ENCODE results near the gene COBL.

Gene COBL

DNA sequence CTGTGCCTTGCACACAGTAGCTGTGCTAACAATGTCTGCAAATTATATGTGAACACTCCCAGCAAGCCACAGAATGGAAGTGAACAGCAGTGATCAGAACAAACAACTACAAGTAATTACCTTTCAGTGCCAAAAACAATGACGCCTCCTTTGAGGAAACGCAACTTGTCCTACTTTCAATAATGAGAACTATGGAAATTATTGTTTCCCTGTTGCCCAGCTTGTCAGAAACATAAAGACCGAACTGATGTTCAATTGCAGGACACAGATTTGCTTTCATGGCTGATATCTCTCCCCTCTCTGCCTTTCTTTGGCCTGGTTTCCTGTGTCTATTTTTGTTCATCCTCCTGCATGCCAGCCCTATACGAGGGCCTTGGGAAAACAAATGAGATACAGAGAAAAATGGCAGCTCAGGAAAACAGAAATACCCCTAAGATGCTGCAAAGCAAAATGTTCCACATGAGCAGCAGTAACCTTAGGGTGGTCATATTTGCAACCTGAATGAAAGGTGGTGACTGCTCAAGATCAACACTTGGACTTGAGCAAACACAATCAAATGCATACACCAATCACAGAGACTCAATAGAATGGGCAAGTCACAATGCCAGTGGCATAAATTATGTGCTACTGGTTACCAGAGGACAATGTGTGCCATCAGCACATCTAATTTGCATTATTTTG lies 26.8 kb downstream of the COBL start:
- DNase-seq (ENCODE audit: extremely low spot score), result no peak
- ChIA-PET POLR2A (no interaction called here), CTCF (interaction anchor here (2.0 kb wide), 1 partner anchor 10 kb away, joined by 4 read pairs; no protein-coding TSS in a partner anchor)
- no peak for TF ChIP-seq LEF1 (IDR thresholded peaks at IDR 0.05; ENCODE audit: borderline replicate concordance)
- TF ChIP-seq, protein P1, sequence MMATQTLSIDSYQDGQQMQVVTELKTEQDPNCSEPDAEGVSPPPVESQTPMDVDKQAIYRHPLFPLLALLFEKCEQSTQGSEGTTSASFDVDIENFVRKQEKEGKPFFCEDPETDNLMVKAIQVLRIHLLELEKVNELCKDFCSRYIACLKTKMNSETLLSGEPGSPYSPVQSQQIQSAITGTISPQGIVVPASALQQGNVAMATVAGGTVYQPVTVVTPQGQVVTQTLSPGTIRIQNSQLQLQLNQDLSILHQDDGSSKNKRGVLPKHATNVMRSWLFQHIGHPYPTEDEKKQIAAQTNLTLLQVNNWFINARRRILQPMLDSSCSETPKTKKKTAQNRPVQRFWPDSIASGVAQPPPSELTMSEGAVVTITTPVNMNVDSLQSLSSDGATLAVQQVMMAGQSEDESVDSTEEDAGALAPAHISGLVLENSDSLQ (IDR thresholded peaks at IDR 0.05), result no peak
- no peak for TF ChIP-seq FOXK2 (IDR thresholded peaks at IDR 0.05)
- TF ChIP-seq SUZ12 (IDR thresholded peaks at IDR 0.05), result no peak
- TF ChIP-seq ZNF384 (IDR thresholded peaks at IDR 0.05), result no peak
- TF ChIP-seq CTBP1 (IDR thresholded peaks at IDR 0.05; ENCODE audit: borderline replicate concordance), result no peak
- TF ChIP-seq L3MBTL2 (conservative IDR thresholded peaks at IDR 0.05), result no peak
- TF ChIP-seq FOXM1 (IDR thresholded peaks at IDR 0.05; ENCODE audit: borderline replicate concordance), result no peak
- no peak for TF ChIP-seq ARNT (IDR thresholded peaks at IDR 0.05)
- no peak for TF ChIP-seq NFRKB (IDR thresholded peaks at IDR 0.05)
- TF ChIP-seq ELF4 (IDR thresholded peaks at IDR 0.05), result no peak
- TF ChIP-seq BHLHE40 (IDR thresholded peaks at IDR 0.05; ENCODE audit: borderline replicate concordance), result no peak
- TF ChIP-seq SP1 (IDR thresholded peaks at IDR 0.05), result no peak
- no peak for TF ChIP-seq TARDBP (IDR thresholded peaks at IDR 0.05)
- no peak for TF ChIP-seq HDGF (IDR thresholded peaks at IDR 0.05; ENCODE audit: borderline replicate concordance)
- TF ChIP-seq FOXA1 (IDR thresholded peaks at IDR 0.05), result no peak

DNA sequence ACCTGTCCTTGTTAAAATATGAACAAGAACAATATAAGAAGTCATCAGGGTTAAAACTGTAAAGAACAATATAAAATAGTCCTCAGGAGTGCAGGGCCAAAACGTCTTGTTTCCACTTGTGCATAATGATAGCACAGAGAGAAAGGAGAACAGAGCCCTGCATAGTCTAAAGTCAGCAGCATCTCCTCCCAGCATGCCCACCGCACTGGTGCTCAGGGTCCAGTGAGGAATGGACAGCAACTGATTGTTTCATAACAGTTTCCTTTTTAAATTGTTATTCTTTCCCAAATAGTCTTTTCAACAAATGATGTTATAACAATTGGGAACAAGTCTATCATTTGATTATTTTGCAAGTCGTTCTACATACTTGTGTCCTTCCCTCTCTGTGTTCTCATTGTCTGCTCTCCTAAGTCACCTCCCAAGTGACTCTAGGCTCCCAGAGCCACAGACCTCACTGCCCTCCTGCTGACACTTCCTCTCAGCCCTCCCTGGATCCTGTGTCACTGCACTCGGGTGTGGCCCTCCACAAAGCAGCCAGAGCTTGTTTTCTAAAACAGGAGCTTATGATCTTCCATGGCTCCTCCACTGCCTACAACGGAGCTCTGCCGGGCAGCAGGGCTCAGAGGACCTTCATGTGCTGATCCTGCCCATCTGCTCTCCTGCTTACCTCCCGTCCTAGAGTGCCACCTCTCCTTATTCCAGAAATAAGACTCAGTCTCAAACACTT lies 27.6 kb downstream of the COBL start:
- no peak for DNase-seq (ENCODE audit: extremely low spot score)
- TF ChIP-seq SUZ12 (IDR thresholded peaks at IDR 0.05) (no peak), LEF1 (IDR thresholded peaks at IDR 0.05; ENCODE audit: borderline replicate concordance) (no peak), FOXM1 (IDR thresholded peaks at IDR 0.05; ENCODE audit: borderline replicate concordance) (no peak), HDGF (IDR thresholded peaks at IDR 0.05; ENCODE audit: borderline replicate concordance) (no peak)
- ChIA-PET CTCF (interaction anchor here (2.0 kb wide), 1 partner anchor 11 kb away, joined by 4 read pairs; no protein-coding TSS in a partner anchor), POLR2A (no interaction called here)

DNA sequence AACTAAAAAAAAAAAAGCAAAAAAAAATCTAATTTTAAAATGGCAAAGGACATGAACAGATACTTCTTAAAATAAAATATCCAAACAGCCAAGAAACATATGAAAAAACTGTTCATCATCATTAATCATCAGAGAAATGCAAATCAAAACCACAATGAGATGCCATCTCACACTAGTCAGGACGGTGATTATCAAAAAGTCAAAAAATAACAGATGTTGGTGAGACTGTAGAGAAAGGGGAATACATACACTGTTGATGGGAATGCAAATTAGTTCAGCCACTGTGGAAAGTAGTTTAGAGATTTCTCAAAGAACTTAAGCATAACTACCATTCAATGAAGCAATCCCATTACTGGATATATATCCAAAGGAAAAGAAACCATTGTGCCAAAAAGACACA lies 30.2 kb downstream of the COBL start:
- POLR2A ChIA-PET, result no interaction called here
- no peak for TF ChIP-seq ELF4 (IDR thresholded peaks at IDR 0.05)
- no peak for TF ChIP-seq ARNT (IDR thresholded peaks at IDR 0.05)
- TF ChIP-seq FOXM1 (IDR thresholded peaks at IDR 0.05; ENCODE audit: borderline replicate concordance), result no peak
- no peak for TF ChIP-seq ZNF384 (IDR thresholded peaks at IDR 0.05)
- TF ChIP-seq FOXA1 (IDR thresholded peaks at IDR 0.05), result no peak
- TF ChIP-seq SUZ12 (IDR thresholded peaks at IDR 0.05), result no peak
- CTCF ChIA-PET, result no interaction called here
- no peak for DNase-seq (ENCODE audit: extremely low spot score)

DNA sequence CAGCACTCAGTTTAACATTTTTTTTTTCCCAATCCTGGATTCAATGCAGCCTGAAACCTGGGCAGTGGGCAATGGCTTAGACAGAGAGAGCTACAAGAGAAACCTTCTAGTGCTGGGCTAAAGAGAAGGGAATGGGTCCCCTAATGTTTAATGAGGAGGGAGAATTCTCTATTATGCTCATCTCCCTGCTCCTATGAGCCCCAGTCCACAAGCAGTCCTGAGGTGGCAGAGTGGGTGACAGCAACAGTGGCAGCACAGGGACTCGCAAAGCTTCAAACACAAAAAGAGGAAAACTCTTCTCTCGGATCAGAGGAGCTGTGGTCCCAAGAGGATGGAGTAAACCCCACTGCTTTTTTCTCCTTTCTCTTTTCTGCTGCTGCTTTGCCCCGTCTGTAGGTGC lies 36.5 kb downstream of the COBL start:
- TF ChIP-seq, protein P1 (IDR thresholded peaks at IDR 0.05), result no peak
- TF ChIP-seq TARDBP (IDR thresholded peaks at IDR 0.05), result no peak
- TF ChIP-seq FOXK2 (IDR thresholded peaks at IDR 0.05), result no peak
- TF ChIP-seq NFRKB (IDR thresholded peaks at IDR 0.05), result no peak
- TF ChIP-seq LEF1 (IDR thresholded peaks at IDR 0.05; ENCODE audit: borderline replicate concordance), result no peak
- POLR2A ChIA-PET, result no interaction called here
- no peak for DNase-seq (ENCODE audit: extremely low spot score)
- CTCF ChIA-PET, result interaction anchor here (0.6 kb wide), 2 partner anchors 18 to 36 kb away, joined by 3 to 5 read pairs; no protein-coding TSS in a partner anchor

DNA sequence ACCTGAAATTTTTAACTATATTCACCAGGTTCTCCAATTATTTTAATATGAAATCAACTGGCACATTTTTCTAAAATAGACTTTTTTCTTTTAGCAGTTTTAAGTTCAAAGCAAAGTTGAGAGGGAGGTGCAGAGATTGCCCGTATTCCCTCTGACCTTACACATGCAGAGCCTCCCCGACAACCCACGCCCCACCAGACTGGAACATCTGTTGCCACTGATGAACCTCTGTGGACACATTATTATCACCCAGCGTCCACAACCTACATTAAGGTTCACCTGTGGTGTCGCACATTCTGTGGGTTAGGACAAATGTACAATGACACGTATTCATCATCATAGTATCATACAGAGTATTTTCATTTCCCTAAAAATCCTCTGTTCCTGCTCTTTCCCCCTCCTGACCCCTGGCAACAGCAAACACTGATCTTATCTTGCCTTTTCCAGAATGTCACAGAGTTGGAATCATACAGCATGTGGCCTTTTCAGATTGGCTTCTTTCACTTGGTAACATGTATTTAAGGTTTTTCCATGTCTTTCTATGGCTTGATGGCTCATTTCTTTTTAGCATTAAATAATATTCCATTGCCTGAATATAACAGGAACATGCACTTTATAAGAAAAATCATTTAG lies 37.1 kb downstream of the COBL start:
- POLR2A ChIA-PET, result no interaction called here
- no peak for DNase-seq (ENCODE audit: extremely low spot score)
- TF ChIP-seq L3MBTL2 (conservative IDR thresholded peaks at IDR 0.05), result no peak
- CTCF ChIA-PET, result interaction anchor here (0.6 kb wide), 4 partner anchors 19 to 367 kb away, joined by 3 to 5 read pairs (median 4); no protein-coding TSS in a partner anchor

DNA sequence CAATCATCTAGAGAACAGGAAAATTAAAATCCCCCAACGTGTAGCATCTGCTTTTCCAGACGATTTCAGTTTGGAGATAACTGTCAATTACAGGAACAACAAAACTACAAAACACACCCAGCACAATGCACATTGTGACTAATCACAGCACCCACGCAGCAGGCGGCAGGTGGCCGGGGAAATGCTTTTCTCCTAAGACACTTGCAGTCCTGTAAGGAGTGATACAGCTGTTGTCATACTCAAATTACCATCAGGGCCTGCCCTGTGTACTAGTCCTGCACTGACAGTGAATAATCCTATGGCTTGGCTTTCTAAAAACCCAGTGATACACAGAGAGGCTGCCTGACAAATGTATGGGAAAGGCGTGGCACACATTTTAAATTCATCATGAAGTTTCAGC lies 37.8 kb downstream of the COBL start:
- ChIA-PET POLR2A (no interaction called here), CTCF (interaction anchor here (0.6 kb wide), 2 partner anchors 121 to 368 kb away, joined by 3 to 5 read pairs; no protein-coding TSS in a partner anchor)
- TF ChIP-seq, protein P1 (IDR thresholded peaks at IDR 0.05), result no peak
- TF ChIP-seq SUZ12 (IDR thresholded peaks at IDR 0.05), result no peak
- TF ChIP-seq ELF4 (IDR thresholded peaks at IDR 0.05), result no peak
- TF ChIP-seq FOXM1 (IDR thresholded peaks at IDR 0.05; ENCODE audit: borderline replicate concordance), result no peak
- TF ChIP-seq L3MBTL2 (conservative IDR thresholded peaks at IDR 0.05), result no peak
- TF ChIP-seq CTBP1 (IDR thresholded peaks at IDR 0.05; ENCODE audit: borderline replicate concordance), result no peak
- no peak for TF ChIP-seq ZNF384 (IDR thresholded peaks at IDR 0.05)
- no peak for TF ChIP-seq FOXA1 (IDR thresholded peaks at IDR 0.05)
- no peak for TF ChIP-seq LEF1 (IDR thresholded peaks at IDR 0.05; ENCODE audit: borderline replicate concordance)
- TF ChIP-seq NFRKB (IDR thresholded peaks at IDR 0.05), result no peak
- no peak for TF ChIP-seq FOXK2 (IDR thresholded peaks at IDR 0.05)
- TF ChIP-seq ARNT (IDR thresholded peaks at IDR 0.05), result no peak
- no peak for TF ChIP-seq BHLHE40 (IDR thresholded peaks at IDR 0.05; ENCODE audit: borderline replicate concordance)
- TF ChIP-seq HDGF (IDR thresholded peaks at IDR 0.05; ENCODE audit: borderline replicate concordance), result no peak
- no peak for TF ChIP-seq SP1 (IDR thresholded peaks at IDR 0.05)
- TF ChIP-seq TARDBP (IDR thresholded peaks at IDR 0.05), result no peak
- no peak for DNase-seq (ENCODE audit: extremely low spot score)
